Activated CD4-positive, CD25-positive, alpha-beta regulatory T cell treated with anti-CD3 and anti-CD28 coated beads, Interleukin-2, amount 50 U/mL, for 16 hours (primary cell): Measurements from ENCODE around the gene ZFYVE26.
"Not testable (repeated sequence)": the region's sequence is repeated elsewhere in the genome, so short reads cannot be mapped to it uniquely, and the experiment has no call there.

Experiments used
- DNase-seq: peaks from one replicate; pipeline ENCODE4 v3.0.0-alpha.2; 2020; ENCODE audit warnings: low read depth, low spot score

ZFYVE26 gene

DNA sequence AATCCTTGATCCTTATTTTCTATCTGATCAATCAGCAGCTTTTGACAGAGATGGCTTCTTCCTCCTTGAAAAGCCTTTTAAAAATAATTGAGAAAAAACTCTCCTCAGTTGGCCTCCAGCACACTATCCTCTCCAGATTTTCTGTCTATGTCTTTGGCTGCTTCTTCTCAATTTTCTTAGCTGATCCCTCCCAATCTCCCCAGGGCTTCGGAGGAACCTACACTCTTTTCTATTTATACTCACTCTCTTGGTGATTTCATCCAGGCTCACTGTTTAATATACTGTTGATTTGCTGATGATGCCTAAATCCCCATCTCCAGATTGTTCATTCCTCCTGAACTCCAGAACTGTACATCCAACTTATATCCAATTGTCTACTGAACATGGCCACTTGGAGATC lies 59.9 kb downstream of the ZFYVE26 start:
- no peak for DNase-seq

- DNase-seq, result no peak
These were observed 66.9 kb downstream of the ZFYVE26 start for GRCh38 chr14:67749341-67750084.

GRCh38 chr14:67748312-67748711 lies 68.1 kb downstream of the ZFYVE26 start:
- DNase-seq, result no peak

- no peak for DNase-seq
These were observed 69.5 kb downstream of the ZFYVE26 start for GRCh38 chr14:67746927-67747326.

DNA sequence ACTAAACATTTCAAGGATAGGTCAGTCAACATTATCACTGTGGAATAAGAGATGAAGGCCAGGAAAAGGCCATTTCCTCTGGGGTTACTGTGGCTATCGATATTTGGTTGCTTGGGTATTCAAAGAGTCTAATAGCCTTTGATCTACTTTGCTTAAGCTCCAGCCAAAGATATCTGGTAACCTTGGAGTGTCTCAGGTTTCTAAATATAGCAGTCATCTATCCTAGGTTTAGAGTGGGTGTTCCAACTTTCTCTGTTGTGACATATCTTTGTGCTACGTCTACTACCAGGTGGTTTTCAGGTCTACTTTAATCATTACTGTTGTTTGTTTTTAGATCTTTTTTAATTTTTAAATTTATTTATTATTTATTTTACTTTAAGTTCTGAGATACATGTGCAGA lies 72.3 kb downstream of the ZFYVE26 start:
- no peak for DNase-seq

DNA sequence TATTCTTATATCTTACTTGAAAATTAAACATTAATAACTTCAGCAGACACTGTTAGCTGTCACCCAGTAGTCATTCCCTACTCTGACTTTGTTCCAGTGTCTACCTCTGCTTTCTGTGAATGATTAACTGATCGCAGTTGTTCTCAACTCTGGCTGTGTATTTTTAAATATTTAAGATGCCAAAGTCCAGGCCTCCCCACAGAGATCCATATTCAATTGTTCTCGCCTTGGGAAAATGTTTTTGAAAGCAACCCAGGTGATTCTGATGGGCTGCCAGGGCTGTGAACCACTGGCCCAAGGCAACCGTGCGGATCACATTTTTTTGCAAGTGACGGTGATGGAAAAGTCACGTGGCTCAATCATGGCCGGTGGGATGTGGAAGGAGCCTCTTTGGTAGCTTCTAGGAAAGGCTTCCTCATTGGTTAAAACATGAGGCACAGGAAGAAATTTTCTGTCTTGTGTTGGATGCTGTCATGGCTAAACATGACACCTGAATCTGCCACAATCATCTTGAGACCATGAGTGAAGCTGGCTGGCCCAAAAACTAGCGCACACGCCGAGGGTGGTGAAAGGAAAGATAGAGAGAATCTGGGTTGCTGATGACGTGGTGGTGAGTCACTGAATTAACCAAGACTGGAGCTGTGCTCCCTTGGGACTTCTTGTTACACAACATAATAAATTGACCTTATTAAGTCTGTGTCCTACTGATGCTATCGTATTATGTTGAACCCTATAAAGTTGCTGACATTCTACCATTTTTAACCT lies 77.5 kb downstream of the ZFYVE26 start:
- DNase-seq, result no peak

DNA sequence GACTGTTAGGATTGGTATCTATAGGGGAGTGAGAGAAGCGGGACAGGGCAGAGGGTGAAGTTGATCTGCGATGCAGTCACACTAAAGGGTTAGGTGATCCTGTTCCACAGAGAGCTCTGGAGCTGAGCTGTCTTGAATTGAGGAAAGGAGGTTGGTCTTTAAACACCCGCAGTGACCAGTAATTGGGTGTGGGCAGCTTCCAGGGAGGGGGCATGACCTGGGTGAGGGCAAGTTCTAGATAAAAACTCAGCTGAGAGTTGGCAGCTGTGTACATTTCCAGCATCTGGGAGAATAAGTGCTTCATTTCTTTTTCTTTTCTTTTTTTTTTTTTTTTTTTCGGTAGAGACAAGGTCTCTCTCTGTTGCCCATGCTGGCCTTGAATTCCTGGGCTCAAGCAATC lies 79.6 kb downstream of the ZFYVE26 start:
- no peak for DNase-seq

GRCh38 chr14:67735336-67736147 lies 80.8 kb downstream of the ZFYVE26 start:
- no peak for DNase-seq

DNA sequence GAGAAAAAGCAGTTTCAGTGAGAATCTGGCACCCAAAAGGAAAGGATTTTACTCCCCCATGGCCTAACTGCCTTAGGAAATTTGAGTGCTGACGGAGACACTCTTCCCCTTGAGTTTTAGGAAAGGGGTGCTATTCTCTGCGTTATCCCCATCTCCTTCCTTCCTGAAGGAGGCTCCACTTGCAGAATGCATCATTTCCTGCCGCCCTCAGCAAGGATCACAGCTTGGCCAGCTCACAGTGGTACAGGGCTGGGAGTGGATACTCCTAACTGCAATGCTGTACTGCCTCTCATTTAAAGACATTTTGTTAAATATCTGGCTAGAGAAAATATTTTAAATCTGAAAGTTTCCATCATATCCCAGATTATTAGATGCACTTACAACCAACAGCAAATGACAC lies 81.7 kb downstream of the ZFYVE26 start:
- DNase-seq, result no peak

- DNase-seq, result no peak
These were observed 82.8 kb downstream of the ZFYVE26 start for GRCh38 chr14:67733616-67734015.

DNA sequence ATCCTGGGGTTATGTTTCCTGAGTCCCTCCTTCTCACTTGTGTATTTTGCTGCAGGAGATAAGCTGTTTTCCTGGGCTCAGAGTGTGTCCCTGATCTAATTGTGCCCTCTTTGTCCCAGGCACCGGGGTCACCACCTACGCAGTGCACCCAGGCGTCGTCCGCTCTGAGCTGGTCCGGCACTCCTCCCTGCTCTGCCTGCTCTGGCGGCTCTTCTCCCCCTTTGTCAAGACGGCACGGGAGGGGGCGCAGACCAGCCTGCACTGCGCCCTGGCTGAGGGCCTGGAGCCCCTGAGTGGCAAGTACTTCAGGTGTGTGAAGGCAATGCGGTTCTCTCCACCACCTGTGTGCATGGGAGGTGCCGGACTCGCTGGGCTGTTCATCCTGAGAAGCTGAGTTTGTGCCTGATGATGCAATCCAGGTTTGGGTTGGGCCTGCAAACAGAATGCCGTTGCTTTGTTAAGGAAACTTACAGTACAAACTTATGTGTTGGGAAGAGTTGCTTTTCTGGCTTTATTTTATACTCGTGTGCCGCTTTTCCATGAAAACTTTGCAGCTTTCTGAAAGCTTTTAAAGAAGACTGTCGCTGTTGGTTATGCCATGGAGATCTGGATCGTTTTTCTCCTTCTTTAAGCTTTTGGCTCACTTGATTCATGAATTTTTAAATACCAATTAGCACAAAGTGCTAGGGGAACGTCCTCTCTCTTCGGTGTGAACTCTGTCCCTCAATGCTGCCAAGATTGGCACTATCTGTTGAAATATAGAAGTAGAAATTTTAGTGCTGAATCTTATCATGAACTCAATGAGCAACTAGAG lies 87.1 kb downstream of the ZFYVE26 start:
- DNase-seq, result no peak

DNA sequence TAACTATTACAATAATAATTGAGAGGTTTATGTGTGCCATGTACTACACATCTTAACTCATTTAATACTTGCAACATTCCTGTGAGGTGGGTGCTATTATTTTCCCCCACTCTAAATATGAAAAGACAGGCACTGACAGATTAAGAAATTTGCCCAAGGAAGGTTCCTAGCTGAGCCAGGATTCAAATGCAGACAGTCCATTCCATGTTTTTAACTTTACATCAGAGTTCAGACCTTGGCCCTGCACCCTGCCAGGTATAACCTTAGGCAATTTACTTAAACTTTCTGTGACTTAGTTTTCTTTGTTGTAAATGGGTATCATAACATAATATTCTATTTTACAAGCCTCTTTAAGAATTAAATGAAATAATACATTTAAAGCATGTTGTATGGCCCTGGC lies 88.1 kb downstream of the ZFYVE26 start:
- DNase-seq, result no peak

DNA sequence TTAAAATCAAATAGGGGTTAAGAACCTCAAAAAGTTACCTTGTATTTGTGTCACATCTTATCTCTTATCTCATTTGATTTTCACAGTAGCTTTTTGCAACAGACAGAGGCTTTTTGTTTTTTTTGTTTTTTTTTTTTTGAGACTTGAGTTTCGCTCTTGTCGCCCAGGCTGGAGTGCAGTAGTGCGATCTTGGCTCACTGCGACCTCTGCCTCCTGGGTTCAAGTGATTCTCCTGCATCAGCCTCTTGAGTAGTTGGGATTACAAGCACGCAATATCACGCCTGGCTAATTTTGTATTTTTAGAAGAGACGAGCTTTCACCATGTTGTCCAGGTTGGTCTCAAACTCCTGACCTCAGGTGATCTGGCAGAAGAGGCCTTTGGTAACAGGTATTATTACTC lies 89.0 kb downstream of the ZFYVE26 start:
- no peak for DNase-seq

DNA sequence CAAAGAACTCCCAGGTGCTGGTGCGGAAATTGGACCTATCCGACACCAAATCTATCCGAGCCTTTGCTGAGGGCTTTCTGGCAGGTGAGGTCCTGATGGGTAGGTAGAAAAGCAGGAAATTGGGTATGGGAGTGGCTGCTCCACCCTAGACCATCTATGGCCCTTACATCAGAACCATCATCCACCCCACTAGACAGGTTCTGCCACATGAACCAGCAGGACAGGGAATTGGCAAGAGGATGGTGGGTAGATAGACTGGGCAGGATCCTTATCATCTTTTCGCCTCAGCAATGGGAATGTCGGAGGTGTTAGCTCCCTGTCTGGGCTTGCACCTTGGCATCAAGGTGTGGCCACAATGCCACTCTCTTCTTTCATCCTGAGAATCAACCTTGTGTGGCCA lies 91.2 kb downstream of the ZFYVE26 start:
- no peak for DNase-seq

GRCh38 chr14:67722293-67722692 lies 94.1 kb downstream of the ZFYVE26 start:
- no peak for DNase-seq

GRCh38 chr14:67721875-67722274 lies 94.5 kb downstream of the ZFYVE26 start:
- DNase-seq, result no peak

DNA sequence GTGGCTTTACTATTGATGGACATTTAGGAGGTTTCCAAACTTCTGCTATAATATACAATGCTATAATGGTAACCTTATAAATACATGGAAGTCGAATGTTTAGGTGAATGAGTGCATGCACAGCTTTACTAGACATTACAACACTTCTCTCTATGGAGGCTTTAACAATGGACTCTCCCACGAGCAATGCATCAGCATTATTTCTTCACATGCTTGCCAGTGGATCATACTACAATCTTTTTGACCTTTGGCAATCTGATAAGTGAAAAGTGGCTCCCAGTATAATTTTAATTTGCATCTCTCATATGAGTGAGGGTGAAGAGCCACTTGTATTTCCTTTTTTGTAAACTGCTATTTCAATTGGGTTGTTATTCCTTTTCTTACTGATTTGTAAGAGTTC lies 96.5 kb downstream of the ZFYVE26 start:
- no peak for DNase-seq

DNA sequence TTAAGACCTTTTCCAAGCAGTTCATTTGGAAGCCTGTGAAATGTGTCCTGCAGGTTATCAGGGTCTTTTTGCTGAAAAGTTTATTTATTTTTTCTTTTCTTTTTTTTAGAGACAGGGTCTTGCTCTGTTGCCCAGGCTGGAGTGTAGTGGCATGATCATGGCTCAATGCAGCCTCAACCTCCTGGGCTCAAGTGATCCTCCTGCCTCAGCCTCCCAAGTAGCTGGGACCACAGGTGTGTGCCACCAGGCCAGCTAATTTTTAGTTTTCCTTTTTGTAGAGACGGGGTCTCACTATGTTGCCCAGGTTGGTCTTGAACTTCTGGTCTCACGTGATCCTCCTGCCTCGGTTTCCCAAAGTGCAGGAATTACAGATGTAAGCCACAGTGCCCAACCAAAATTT lies 97.0 kb downstream of the ZFYVE26 start:
- DNase-seq, result not testable (repeated sequence)

GRCh38 chr14:67718265-67718664 lies 98.1 kb downstream of the ZFYVE26 start:
- DNase-seq, result no peak

DNA sequence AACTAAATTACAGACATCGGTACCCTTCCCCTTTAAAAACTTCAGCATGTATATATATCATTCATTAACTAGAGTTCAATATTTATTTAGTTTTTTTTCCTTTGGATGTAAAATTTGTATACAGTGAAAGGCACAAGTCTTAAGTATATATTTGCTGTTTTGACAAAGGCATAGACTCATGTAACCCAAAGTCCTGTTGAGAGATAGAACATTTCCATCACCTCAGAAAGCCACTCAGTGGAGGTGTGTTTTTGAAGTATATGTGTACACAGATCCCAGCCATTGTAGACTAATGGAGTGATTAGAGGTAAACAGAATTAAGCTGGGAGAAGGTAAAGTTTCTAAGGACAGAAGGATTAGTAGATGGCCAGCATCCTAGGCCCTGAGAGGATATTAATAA lies 99.3 kb downstream of the ZFYVE26 start:
- no peak for DNase-seq

DNA sequence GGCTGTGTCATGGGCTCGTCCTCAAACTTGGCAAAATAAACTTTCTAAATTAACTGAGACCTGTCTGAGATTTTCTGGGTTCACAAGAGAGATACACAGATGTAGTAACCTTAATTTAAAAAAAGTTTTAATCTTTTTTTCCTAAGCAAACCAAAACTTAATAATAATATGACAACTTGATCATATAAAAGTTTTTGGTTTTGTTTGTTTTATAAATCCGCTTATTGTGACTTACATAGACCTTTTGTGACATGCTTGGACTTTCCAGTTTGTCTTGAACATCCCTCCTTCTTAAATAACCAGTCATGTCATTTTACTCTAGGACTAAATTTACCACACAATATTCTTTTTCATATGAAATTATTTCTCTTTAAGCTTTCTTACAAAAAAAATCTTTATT lies 106.2 kb downstream of the ZFYVE26 start:
- DNase-seq, result no peak

- not testable (repeated sequence) for DNase-seq
These were observed 106.6 kb downstream of the ZFYVE26 start for GRCh38 chr14:67709796-67710195.
